HepG2 (cell line): Measurements from ENCODE around the gene CELF4. TPM values are rescaled to one million over a fixed set of nuclear protein-coding genes. Genes with fewer than 3 reads are reported as not detected.

Experiments
- ATAC-seq: fragments of 200-7000 bp; cut with Tn5 transposase; 3 replicates; pipeline ENCODE4 v1.9.1; 2020; ENCODE audit warnings: mild to moderate bottlenecking, moderate library complexity
- BruUV-seq: library from RNA; stranded (reverse); fragments of 400-500 nt; replicated peaks from 2 replicates; lab custom pipeline; 2021; lab: Mats Ljungman, UMichigan
- CTCF ChIA-PET: fragments of 300-600 bp; formaldehyde crosslinking; extraction: SDS; loops from one replicate; lab custom pipeline; 2021; ENCODE audit warnings: low total read pairs, inconsistent platforms, low intra/inter-chr PET ratio; lab: Yijun Ruan, JAX
- POLR2A ChIA-PET: fragments of 350-600 bp; sonication (Branson Sonifier 250); formaldehyde crosslinking; loops from one replicate; lab custom pipeline; 2020; ENCODE audit warnings: antibody characterized with exemption, inconsistent platforms; lab: Yijun Ruan, JAX
- DNase-seq: peaks from one replicate; pipeline ENCODE4 v3.0.0-alpha.2; 2015; ENCODE audit warnings: low spot score
- FAIRE-seq: peaks from 3 replicates; lab custom pipeline; 2011; peaks lifted over from hg19 to GRCh38; lab: Jason Lieb, UNC
- H2AFZ ChIP-seq: one replicate; pipeline ENCODE4 v1.6.1; 2011; ENCODE audit warnings: low read length, inconsistent platforms
- H3K27ac ChIP-seq: fragments of 300-600 bp; 3 replicates; pipeline ENCODE4 v1.8.0; 2011; ENCODE audit warnings: mixed run types, mild to moderate bottlenecking, mixed read lengths, low read length, inconsistent platforms; ENCODE audit not compliant: insufficient read depth; ENCODE audit errors: extremely low read length
- H3K27me3 ChIP-seq, 2 experiments: fragments of 200-600 bp in 1 of 2; 2 replicates in 1 of 2; 3 replicates in 1 of 2; pipeline versions ENCODE4 v1.6.0 to v1.8.0; 2011; ENCODE audit warnings: low read length in 2 of 2, mild to moderate bottlenecking in 2 of 2, moderate library complexity in 2 of 2, inconsistent platforms in 1 of 2; ENCODE audit not compliant: insufficient read depth in 2 of 2, control insufficient read depth in 1 of 2
- H3K36me3 ChIP-seq, 2 experiments: fragments of 200-600 bp in 1 of 2; replicated peaks in 1 of 2; 2 replicates in 1 of 2; 3 replicates in 1 of 2; pipeline versions ENCODE4 v1.5.1 to v1.8.0; 2011; ENCODE audit warnings: low read length in 2 of 2, inconsistent platforms in 1 of 2; ENCODE audit not compliant: insufficient read depth in 2 of 2, control insufficient read depth in 1 of 2
- H3K4me1 ChIP-seq: 2 replicates; pipeline ENCODE4 v1.5.1; 2012; ENCODE audit warnings: low read length, inconsistent platforms; ENCODE audit not compliant: insufficient read depth
- H3K4me2 ChIP-seq: 2 replicates; pipeline ENCODE4 v1.6.0; 2011; ENCODE audit warnings: low read depth, low read length, inconsistent platforms
- H3K4me3 ChIP-seq, 3 experiments: fragments of 200-600 bp in 1 of 3; sonication (generic), shearing (Covaris generic) in 1 of 3; replicated peaks in 1 of 3; 2 replicates each; pipeline ENCODE4 v1.5.1; 2011 to 2016; ENCODE audit warnings: low read length in 3 of 3, inconsistent platforms in 2 of 3, low read depth in 2 of 3, mild to moderate bottlenecking in 2 of 3, control low read depth in 1 of 3, mixed read lengths in 1 of 3; ENCODE audit not compliant: insufficient read depth in 1 of 3
- H3K79me2 ChIP-seq: one replicate; pipeline ENCODE4 v1.6.1; 2011; ENCODE audit warnings: low read length, inconsistent platforms; ENCODE audit not compliant: insufficient read depth
- H3K9ac ChIP-seq: 2 replicates; pipeline ENCODE4 v1.6.0; 2011; ENCODE audit warnings: mild to moderate bottlenecking, low read depth, low read length, inconsistent platforms; ENCODE audit not compliant: insufficient read depth
- H3K9me3 ChIP-seq: 2 replicates; pipeline ENCODE4 v1.5.1; 2012; ENCODE audit warnings: mild to moderate bottlenecking, low read length
- H4K20me1 ChIP-seq: 2 replicates; pipeline ENCODE4 v1.6.0; 2011; ENCODE audit warnings: inconsistent platforms, mild to moderate bottlenecking, low read length, moderate library complexity; ENCODE audit not compliant: insufficient read depth
- CBX1 ChIP-seq: IDR thresholded peaks from one replicate; pipeline ENCODE4 v1.6.1; 2016; ENCODE audit warnings: antibody characterized with exemption, low read depth
- NFAT5 ChIP-seq: sonication (generic); formaldehyde crosslinking; IDR thresholded peaks from 2 replicates; pipeline ENCODE4 v1.4.0; 2020; ENCODE audit warnings: missing genetic modification reagents
- ONECUT2 ChIP-seq: sonication (generic); formaldehyde crosslinking; IDR thresholded peaks from 2 replicates; pipeline ENCODE4 v1.4.0; 2020; ENCODE audit warnings: missing genetic modification reagents
- SAP130 ChIP-seq: IDR thresholded peaks from 2 replicates; pipeline ENCODE4 v1.6.1; 2016; ENCODE audit warnings: low read depth
- ZSCAN22 ChIP-seq: sonication (generic); formaldehyde crosslinking; IDR thresholded peaks from 2 replicates; pipeline ENCODE4 v1.4.0; 2020; ENCODE audit warnings: mild to moderate bottlenecking, missing genetic modification reagents
- ZSCAN31 ChIP-seq: sonication (generic); formaldehyde crosslinking; IDR thresholded peaks from 2 replicates; pipeline ENCODE4 v1.5.0; 2020; ENCODE audit warnings: low read depth, mild to moderate bottlenecking, missing genetic modification reagents
- WGBS: methylation state at CpG from one replicate; pipeline ENCODE4 v1.1.6; 2017; ENCODE audit warnings: low lambda C conversion rate; 5-methylcytosine and 5-hydroxymethylcytosine counted together
- in situ Hi-C: cut with HindIII; loops from 2 replicates; pipeline ENCODE4 v1.10.0; 2017; ENCODE audit warnings: low pct_unique_long_range_greater_than_20kb; ENCODE audit not compliant: extremely low pct_ligation_motif_present
- intact Hi-C: fragments of 100-400 bp; cut with micrococcal nuclease; formaldehyde crosslinking; loops from one replicate; pipeline ENCODE4 v1.10.0; 2022; ENCODE audit not compliant: unreplicated experiment
- polyA plus RNA-seq, 8 experiments: library from polyadenylated mRNA; depleted of rRNA in 3 of 8; stranded (reverse) in 7 of 8; unstranded in 1 of 8; fragments of >200 nt; fragmentation: Illumina TruSeq in 4 of 8; extraction: Trizol in 4 of 8; gene quantifications; 2 replicates each; pipeline versions ENCODE4 v1.2.1 to v1.2.3, GENCODE V29; 2011 to 2016; ENCODE audit warnings: low read depth in 4 of 8, missing spikeins in 1 of 8, mixed read lengths in 1 of 8; ENCODE audit not compliant: insufficient read depth in 1 of 8
- total RNA-seq, 5 experiments: library from RNA; depleted of rRNA; stranded (reverse); fragments of >200 nt; fragmentation: Illumina TruSeq; extraction: Trizol; gene quantifications; 2 replicates each; pipeline ENCODE4 v1.2.3, GENCODE V29; 2016; ENCODE audit warnings: low read depth in 1 of 5
- TF ChIP-seq, protein P1 (sequence below): sonication (generic); formaldehyde crosslinking; IDR thresholded peaks from 2 replicates; pipeline ENCODE4 v1.4.0; 2020; ENCODE audit warnings: missing genetic modification reagents, borderline replicate concordance
- TF ChIP-seq, protein P2 (sequence below): sonication (generic); formaldehyde crosslinking; IDR thresholded peaks from 2 replicates; pipeline ENCODE4 v1.4.0; 2020; ENCODE audit warnings: mild to moderate bottlenecking, missing genetic modification reagents

The CELF4 gene
- total and polyA plus RNA-seq, 2 of the 13 experiments (the other 11 are each of a cell fraction or from before 2014, with no cell fraction given): not detected

- Histone ChIP-seq H3K27me3 (peaks cover 8 to 17% of the 10 kb centered on the region in 2 experiments; a peak in 3 of 5 replicates), H3K4me2 (no peak overlapping the region), H3K9ac (no peak overlapping the region), H3K79me2 (no peaks in the 10 kb centered on the region), H3K4me3 (no peak overlapping the region), H4K20me1 (no peaks in the 10 kb centered on the region)
- POLR2A ChIA-PET: no interaction called here
- no peak for FAIRE-seq
- intact Hi-C loops: no loop called here
- no peak for ATAC-seq
- TF ChIP-seq CBX1 (no peak), ZSCAN22 (CRISPR knock-in tag) (no peak), NFAT5 (no peak), ZSCAN31 (no peak), SAP130 (CRISPR knock-in tag) (no peak), ONECUT2 (no peak)
- TF ChIP-seq, protein P1, sequence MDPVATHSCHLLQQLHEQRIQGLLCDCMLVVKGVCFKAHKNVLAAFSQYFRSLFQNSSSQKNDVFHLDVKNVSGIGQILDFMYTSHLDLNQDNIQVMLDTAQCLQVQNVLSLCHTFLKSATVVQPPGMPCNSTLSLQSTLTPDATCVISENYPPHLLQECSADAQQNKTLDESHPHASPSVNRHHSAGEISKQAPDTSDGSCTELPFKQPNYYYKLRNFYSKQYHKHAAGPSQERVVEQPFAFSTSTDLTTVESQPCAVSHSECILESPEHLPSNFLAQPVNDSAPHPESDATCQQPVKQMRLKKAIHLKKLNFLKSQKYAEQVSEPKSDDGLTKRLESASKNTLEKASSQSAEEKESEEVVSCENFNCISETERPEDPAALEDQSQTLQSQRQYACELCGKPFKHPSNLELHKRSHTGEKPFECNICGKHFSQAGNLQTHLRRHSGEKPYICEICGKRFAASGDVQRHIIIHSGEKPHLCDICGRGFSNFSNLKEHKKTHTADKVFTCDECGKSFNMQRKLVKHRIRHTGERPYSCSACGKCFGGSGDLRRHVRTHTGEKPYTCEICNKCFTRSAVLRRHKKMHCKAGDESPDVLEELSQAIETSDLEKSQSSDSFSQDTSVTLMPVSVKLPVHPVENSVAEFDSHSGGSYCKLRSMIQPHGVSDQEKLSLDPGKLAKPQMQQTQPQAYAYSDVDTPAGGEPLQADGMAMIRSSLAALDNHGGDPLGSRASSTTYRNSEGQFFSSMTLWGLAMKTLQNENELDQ (CRISPR knock-in tag): no peak
- TF ChIP-seq, protein P2, sequence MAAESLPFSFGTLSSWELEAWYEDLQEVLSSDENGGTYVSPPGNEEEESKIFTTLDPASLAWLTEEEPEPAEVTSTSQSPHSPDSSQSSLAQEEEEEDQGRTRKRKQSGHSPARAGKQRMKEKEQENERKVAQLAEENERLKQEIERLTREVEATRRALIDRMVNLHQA: no peak
- TF ChIP-seq, all 625 proteins: peak for 0
- H3K4me1 ChIP-seq: no peaks in the 10 kb centered on the region
- no peak overlapping the region for H2AFZ ChIP-seq
- no TSS peak for BruUV-seq
- in situ Hi-C loops: no loop called here
- H3K9me3 ChIP-seq: no peaks in the 10 kb centered on the region
- CTCF ChIA-PET: no interaction called here
- WGBS: 3% methylated on average over 4 of the region's 4 CpGs
- DNase-seq: no peak
- no peak overlapping the region for H3K27ac ChIP-seq
- H3K36me3 ChIP-seq: no peaks in the 10 kb centered on the region
Observed at GRCh38 chr18:37452682-37453385, 112.8 kb downstream of the CELF4 start.
